IPS DF 4.7 (cell line): ENCODE data around the gene GNAS-AS1.

Source experiments
- DNase-seq: peaks from one replicate; pipeline ENCODE4 v3.0.0-alpha.2; 2013; ENCODE audit warnings: low spot score; ENCODE audit errors: extremely low read depth

The GNAS-AS1 gene

DNA sequence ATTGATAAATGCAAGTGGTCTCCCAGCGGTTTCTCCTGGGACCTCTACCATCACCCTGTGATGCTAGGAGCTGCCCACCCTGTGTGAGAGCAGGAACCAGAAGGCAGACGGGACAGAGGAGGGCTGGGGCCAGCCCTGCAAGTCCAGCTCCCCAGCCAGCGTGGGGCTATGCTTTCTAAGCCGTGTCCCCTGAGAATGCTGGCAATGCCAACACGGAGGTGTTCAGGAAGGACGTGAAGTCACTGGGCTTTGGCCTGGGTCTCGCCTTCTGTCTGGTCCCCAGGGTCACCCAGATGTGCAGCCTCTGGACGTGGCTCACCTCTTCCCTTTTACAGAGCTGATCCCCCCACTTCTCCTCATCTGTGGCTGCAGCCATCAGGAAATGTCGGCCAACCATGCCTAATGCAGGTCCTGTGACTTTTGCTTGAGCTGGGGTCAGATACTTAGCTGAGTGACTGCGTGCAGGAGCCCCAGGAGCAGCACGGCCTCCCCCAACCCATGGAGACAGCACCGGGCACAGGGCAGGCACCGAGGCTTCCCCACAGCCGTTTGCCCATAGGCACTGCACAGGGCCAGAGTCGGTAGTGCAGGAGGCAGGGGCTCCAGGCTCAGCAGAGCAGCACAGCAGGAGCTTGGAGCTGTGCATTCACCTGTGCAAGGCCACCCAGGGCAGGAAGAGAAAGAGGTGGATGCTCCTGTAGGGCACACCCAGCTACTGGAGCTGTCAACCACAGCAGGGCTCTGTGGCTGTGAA is 66.2 kb downstream of the GNAS-AS1 start:
- no peak for DNase-seq

GRCh38 chr20:58783511-58784011 is 67.1 kb downstream of the GNAS-AS1 start:
- DNase-seq, result no peak

- no peak for DNase-seq
Observed at GRCh38 chr20:58781138-58781537, 69.6 kb downstream of the GNAS-AS1 start.

GRCh38 chr20:58778760-58779159 is 71.9 kb downstream of the GNAS-AS1 start:
- DNase-seq, result no peak

- no peak for DNase-seq
Observed at GRCh38 chr20:58777657-58778056, 73.0 kb downstream of the GNAS-AS1 start.

- DNase-seq, result no peak
Observed at GRCh38 chr20:58776109-58776508, 74.6 kb downstream of the GNAS-AS1 start.

DNA sequence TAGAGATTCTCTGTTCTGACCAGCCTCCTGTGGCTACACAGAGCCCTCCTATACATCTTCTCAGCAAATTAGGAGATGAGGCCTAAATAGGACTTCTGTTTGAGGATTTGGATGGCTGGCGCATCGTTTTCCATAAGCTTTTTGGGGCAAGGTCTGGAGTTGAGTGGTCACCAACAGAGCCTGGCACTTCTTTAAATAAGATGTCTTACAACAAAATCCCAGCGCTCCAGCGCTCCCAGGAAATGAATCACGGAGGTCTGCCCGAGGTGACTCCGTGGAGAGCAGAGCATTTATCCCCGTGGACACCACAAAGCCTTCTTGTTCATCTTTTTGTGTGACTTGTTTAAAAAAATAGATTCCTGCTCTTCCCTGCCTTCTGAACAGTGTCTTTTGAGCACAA is 75.3 kb downstream of the GNAS-AS1 start:
- DNase-seq, result no peak

DNA sequence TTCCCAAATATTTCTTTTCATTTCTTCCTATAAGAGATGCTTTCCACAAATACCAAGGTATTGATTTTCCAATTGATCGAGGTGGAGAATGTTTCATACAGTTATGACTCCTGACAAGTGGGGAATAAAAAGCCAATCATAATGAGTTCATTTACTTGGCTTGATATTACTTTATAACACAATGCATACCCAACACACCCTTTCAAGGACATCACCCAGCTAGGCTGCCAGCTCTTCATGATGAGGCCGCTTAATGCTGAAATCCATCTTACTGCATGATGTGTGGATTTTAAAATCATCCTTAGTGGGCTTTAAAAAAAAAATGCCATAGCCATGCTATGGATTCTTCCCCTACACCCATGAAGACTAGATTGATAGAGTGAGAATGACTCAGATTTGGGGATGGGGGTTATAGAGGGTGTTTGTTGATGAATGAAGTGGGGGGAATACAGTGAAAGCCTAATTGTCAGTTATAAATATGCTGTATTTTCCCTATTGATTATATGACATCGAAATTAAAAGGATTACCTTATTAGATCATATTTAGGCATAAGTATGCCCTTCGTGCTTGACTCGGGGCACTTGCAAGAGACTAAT is 75.9 kb downstream of the GNAS-AS1 start:
- no peak for DNase-seq

DNA sequence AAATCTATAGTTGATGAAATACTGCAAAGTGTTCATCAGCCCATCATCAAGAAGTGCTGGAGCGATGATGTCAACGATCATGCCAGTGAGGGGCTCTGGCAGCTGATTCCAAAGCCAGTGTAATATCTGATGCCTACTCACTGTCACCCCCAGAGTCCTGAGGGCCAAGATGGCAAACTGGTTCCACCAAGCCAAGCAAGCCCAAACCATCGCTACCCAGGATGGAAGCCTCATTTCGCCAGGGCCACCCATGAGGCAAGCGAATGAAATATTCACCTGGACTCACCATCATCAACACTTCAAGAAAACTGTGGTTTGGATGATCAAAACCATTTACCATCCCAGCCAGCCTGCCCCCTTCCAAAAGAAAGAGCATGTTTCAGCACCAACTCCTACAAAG is 76.5 kb downstream of the GNAS-AS1 start:
- DNase-seq, result no peak

DNA sequence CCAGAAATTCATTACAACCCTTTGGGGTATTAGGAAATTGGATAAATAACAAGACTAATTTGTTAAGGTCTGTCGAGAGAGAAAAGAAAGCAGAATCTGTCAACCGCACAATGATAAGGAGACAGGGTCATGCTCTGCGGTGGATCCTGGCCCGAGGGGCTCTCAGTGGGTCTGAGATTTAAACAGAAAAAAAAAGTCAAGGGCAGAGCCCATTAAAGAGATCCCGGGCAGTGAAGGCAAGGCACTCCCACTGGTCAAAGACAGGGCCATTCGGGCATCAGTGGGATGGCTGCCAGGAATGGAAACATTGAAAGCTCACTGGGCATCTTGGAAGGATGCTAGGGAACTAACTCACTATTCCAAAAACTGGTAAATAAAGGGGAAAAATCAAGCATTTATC is 77.9 kb downstream of the GNAS-AS1 start:
- DNase-seq, result no peak
